Tibial nerve (tissue), 4 donors: ENCODE data around the gene EIF2A.

ENCODE experiments used
- CTCF ChIP-seq, 5 experiments: fragments of 200-600 bp in 3 of 5; fragments of 450-650 bp in 2 of 5; sonication (generic) in 3 of 5; IDR thresholded peaks; one replicate each; pipeline ENCODE4 v1.5.1; 2016 to 2019; ENCODE audit warnings: antibody characterized with exemption in 5 of 5, mild to moderate bottlenecking in 3 of 5, moderate library complexity in 2 of 5
- EP300 ChIP-seq, 2 donors: sonication (generic); formaldehyde crosslinking; IDR thresholded peaks; one replicate each; pipeline ENCODE4 v1.6.1; 2017; ENCODE audit warnings: antibody characterized with exemption in 2 of 2, mild to moderate bottlenecking in 1 of 2
- POLR2A ChIP-seq, 2 donors: fragments of 450-650 bp; IDR thresholded peaks; one replicate each; pipeline ENCODE4 v1.6.1; 2017; ENCODE audit warnings: antibody characterized with exemption in 2 of 2, mild to moderate bottlenecking in 2 of 2, moderate library complexity in 2 of 2

- TF ChIP-seq POLR2A (IDR thresholded peaks at IDR 0.05) = no peak
- TF ChIP-seq CTCF (IDR thresholded peaks at IDR 0.05) = no peak
- no peak for TF ChIP-seq EP300 (IDR thresholded peaks at IDR 0.05)
These were observed 85.1 kb downstream of the EIF2A start for GRCh38 chr3:150631515-150632221.
